HG02571 (cell line): Measurements from ENCODE around the gene KRTAP10-1.

ENCODE experiments used
- ATAC-seq: cut with Tn5 transposase; IDR thresholded peaks from one replicate; pipeline ENCODE4 v1.9.1; 2021; ENCODE audit warnings: mild to moderate bottlenecking, moderate library complexity; ENCODE audit not compliant: unreplicated experiment

KRTAP10-1 gene

GRCh38 chr21:44492567-44493385 is 47.2 kb downstream of the KRTAP10-1 start:
- ATAC-seq: no peak

GRCh38 chr21:44490816-44491215 is 49.2 kb downstream of the KRTAP10-1 start:
- ATAC-seq: no peak

GRCh38 chr21:44490405-44490804 is 49.6 kb downstream of the KRTAP10-1 start:
- ATAC-seq: no peak

GRCh38 chr21:44489962-44490361 is 50.0 kb downstream of the KRTAP10-1 start:
- ATAC-seq: no peak
